ENCODE measurements around the gene LSM2.
"Not testable (repeated sequence)": the region's sequence is repeated elsewhere in the genome, so short reads cannot be mapped to it uniquely, and the experiment has no call there.

The LSM2 gene

GRCh38 chr6:31842053-31842452 lies 35.3 kb upstream of the LSM2 start:
- H3K36me3 ChIP-seq (replicated peaks; ENCODE audit: insufficient read depth, low read length), result peaks cover 15% of the 10 kb centered on the region; the same call in 1 of the 2 replicates
- no peak for TF ChIP-seq EZH2 (optimal IDR thresholded peaks at IDR 0.05; ENCODE audit: low read depth, low read length)
- TF ChIP-seq, protein P1, sequence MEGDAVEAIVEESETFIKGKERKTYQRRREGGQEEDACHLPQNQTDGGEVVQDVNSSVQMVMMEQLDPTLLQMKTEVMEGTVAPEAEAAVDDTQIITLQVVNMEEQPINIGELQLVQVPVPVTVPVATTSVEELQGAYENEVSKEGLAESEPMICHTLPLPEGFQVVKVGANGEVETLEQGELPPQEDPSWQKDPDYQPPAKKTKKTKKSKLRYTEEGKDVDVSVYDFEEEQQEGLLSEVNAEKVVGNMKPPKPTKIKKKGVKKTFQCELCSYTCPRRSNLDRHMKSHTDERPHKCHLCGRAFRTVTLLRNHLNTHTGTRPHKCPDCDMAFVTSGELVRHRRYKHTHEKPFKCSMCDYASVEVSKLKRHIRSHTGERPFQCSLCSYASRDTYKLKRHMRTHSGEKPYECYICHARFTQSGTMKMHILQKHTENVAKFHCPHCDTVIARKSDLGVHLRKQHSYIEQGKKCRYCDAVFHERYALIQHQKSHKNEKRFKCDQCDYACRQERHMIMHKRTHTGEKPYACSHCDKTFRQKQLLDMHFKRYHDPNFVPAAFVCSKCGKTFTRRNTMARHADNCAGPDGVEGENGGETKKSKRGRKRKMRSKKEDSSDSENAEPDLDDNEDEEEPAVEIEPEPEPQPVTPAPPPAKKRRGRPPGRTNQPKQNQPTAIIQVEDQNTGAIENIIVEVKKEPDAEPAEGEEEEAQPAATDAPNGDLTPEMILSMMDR (IDR thresholded peaks at IDR 0.05; ENCODE audit: low read length), result no peak
- TF ChIP-seq EZH2phosphoT487 (IDR thresholded peaks at IDR 0.05; ENCODE audit: low read length), result no peak
- H3K9me2 ChIP-seq (replicated peaks; ENCODE audit: insufficient read depth, low read length), result no peaks in the 10 kb centered on the region
- H3K27me3 ChIP-seq (replicated peaks; ENCODE audit: insufficient read depth, low read length), result no peaks in the 10 kb centered on the region
- H3K4me2 ChIP-seq (ENCODE audit: low read depth, low read length), result no peak overlapping the region
- peaks cover 19% of the 10 kb centered on the region for H3K79me2 ChIP-seq (ENCODE audit: low read length)
- no peaks in the 10 kb centered on the region for H3K9me3 ChIP-seq (replicated peaks; ENCODE audit: insufficient read depth, low read length)
- no peak overlapping the region for H3K9ac ChIP-seq (ENCODE audit: low read length)
- peaks cover 51% of the 10 kb centered on the region for H3F3A ChIP-seq (ENCODE audit: insufficient read depth, low read length)
- H3K4me3 ChIP-seq (ENCODE audit: low read length), result no peak overlapping the region
- H2AFZ ChIP-seq (ENCODE audit: low read length), result no peak overlapping the region
- peak; percentile 62 for DNase-seq
- H3K4me1 ChIP-seq (ENCODE audit: low read length), result peaks cover 14% of the 10 kb centered on the region
- peaks cover 24% of the 10 kb centered on the region for H4K20me1 ChIP-seq (ENCODE audit: insufficient read depth, low read length)
- no peak overlapping the region for H3K27ac ChIP-seq (ENCODE audit: low read length)

DNA sequence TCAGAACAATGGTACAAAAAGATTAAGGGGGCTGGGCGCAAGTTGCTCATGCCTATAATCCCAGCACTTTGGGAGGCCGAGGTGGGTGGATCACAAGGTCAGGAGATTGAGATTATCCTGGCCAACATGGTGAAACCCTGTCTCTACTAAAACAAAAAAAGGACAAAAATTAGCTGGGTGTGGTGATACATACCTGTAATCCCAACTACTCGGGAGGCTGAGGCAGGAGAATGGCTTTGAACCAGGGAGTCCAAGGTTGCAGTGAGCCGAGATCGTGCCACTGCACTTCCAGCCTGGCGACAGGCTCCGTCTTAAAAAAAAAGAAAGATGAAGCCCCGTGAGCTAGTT lies 33.0 kb upstream of the LSM2 start:
- not testable (repeated sequence) for H2AFZ ChIP-seq (ENCODE audit: low read length); DNase-seq; H3K4me3 ChIP-seq (ENCODE audit: low read length); H3K4me2 ChIP-seq (ENCODE audit: low read depth, low read length); H3K9ac ChIP-seq (ENCODE audit: low read length); H3K9me3 ChIP-seq (replicated peaks; ENCODE audit: insufficient read depth, low read length); H3K9me2 ChIP-seq (replicated peaks; ENCODE audit: insufficient read depth, low read length); H3K27me3 ChIP-seq (replicated peaks; ENCODE audit: insufficient read depth, low read length); H3K27ac ChIP-seq (ENCODE audit: low read length)
- Histone ChIP-seq H4K20me1 (ENCODE audit: insufficient read depth, low read length) (peaks cover 27% of the 10 kb centered on the region), H3K4me1 (ENCODE audit: low read length) (peaks cover 17% of the 10 kb centered on the region), H3F3A (ENCODE audit: insufficient read depth, low read length) (peaks cover 72% of the 10 kb centered on the region), H3K79me2 (ENCODE audit: low read length) (peaks cover 42% of the 10 kb centered on the region), H3K36me3 (replicated peaks; ENCODE audit: insufficient read depth, low read length) (peaks cover 27% of the 10 kb centered on the region; the same call in 1 of the 2 replicates)

DNA sequence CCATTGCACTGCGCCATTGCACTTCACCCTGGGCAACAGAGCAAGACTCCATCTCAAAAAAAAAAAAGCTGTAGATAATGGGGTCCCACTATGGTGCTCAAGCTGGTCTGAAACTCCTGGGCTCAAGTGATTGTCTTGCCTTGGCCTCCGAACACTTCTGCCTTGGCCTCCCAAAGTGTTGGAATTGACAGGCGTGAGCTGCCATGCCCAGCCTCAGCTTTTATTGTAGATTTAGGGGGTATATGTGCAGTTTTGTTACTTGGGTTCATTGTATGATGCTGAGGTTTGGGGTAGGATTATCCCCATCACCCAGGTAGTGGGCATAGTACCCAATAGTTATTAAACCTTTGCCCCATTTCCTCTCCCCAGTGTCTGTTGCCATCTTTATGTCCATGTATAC lies 32.2 kb upstream of the LSM2 start:
- peaks cover 27% of the 10 kb centered on the region; the same call in 1 of the 2 replicates for H3K36me3 ChIP-seq (replicated peaks; ENCODE audit: insufficient read depth, low read length)
- H3F3A ChIP-seq (ENCODE audit: insufficient read depth, low read length), result peaks cover 78% of the 10 kb centered on the region
- H3K4me2 ChIP-seq (ENCODE audit: low read depth, low read length), result no peak overlapping the region
- H4K20me1 ChIP-seq (ENCODE audit: insufficient read depth, low read length), result peaks cover 27% of the 10 kb centered on the region
- H3K79me2 ChIP-seq (ENCODE audit: low read length), result peaks cover 44% of the 10 kb centered on the region
- H3K27ac ChIP-seq (ENCODE audit: low read length), result no peak overlapping the region
- H3K9me2 ChIP-seq (replicated peaks; ENCODE audit: insufficient read depth, low read length), result no peaks in the 10 kb centered on the region
- no peak overlapping the region for H3K4me3 ChIP-seq (ENCODE audit: low read length)
- no peak for DNase-seq
- H3K9ac ChIP-seq (ENCODE audit: low read length), result no peak overlapping the region
- no peak overlapping the region for H2AFZ ChIP-seq (ENCODE audit: low read length)
- no peaks in the 10 kb centered on the region for H3K27me3 ChIP-seq (replicated peaks; ENCODE audit: insufficient read depth, low read length)
- TF ChIP-seq EZH2 (optimal IDR thresholded peaks at IDR 0.05; ENCODE audit: low read depth, low read length) (no peak), EZH2phosphoT487 (IDR thresholded peaks at IDR 0.05; ENCODE audit: low read length) (no peak)
- TF ChIP-seq, protein P1 (IDR thresholded peaks at IDR 0.05; ENCODE audit: low read length), result no peak
- H3K4me1 ChIP-seq (ENCODE audit: low read length), result peaks cover 17% of the 10 kb centered on the region
- H3K9me3 ChIP-seq (replicated peaks; ENCODE audit: insufficient read depth, low read length), result no peaks in the 10 kb centered on the region

- peaks cover 17% of the 10 kb centered on the region for H3K4me1 ChIP-seq (ENCODE audit: low read length)
- peaks cover 44% of the 10 kb centered on the region for H3K79me2 ChIP-seq (ENCODE audit: low read length)
- H3K27ac ChIP-seq (ENCODE audit: low read length); H3K9ac ChIP-seq (ENCODE audit: low read length); H3K9me2 ChIP-seq (replicated peaks; ENCODE audit: insufficient read depth, low read length); DNase-seq; H3K27me3 ChIP-seq (replicated peaks; ENCODE audit: insufficient read depth, low read length); H3K9me3 ChIP-seq (replicated peaks; ENCODE audit: insufficient read depth, low read length); H2AFZ ChIP-seq (ENCODE audit: low read length); H3K4me3 ChIP-seq (ENCODE audit: low read length): not testable (repeated sequence)
- peaks cover 27% of the 10 kb centered on the region; the same call in 1 of the 2 replicates for H3K36me3 ChIP-seq (replicated peaks; ENCODE audit: insufficient read depth, low read length)
- H3K4me2 ChIP-seq (ENCODE audit: low read depth, low read length), result peak overlapping the region; percentile 99; the same call in 1 of the 2 replicates
- H3F3A ChIP-seq (ENCODE audit: insufficient read depth, low read length), result peaks cover 85% of the 10 kb centered on the region
- peaks cover 27% of the 10 kb centered on the region for H4K20me1 ChIP-seq (ENCODE audit: insufficient read depth, low read length)
Measured at GRCh38 chr6:31838114-31838553, 31.4 kb upstream of the LSM2 start.
